GM12864 (cell line): ENCODE results near the gene CD6.

ENCODE experiments used
- DNase-seq: peaks from one replicate; pipeline ENCODE4 v3.0.0-alpha.2; 2011; ENCODE audit warnings: low read depth
- H3K4me3 ChIP-seq: 2 replicates; pipeline ENCODE4 v1.5.1; 2011; ENCODE audit warnings: mild to moderate bottlenecking, low read depth, low read length, control low read depth
- TF ChIP-seq, protein P1 (sequence below): IDR thresholded peaks from 2 replicates; pipeline ENCODE4 v1.5.1; 2011; ENCODE audit warnings: low read depth, mild to moderate bottlenecking, moderate library complexity, low read length, control low read depth, inconsistent platforms; ENCODE audit errors: missing control alignments

CD6 gene

DNA sequence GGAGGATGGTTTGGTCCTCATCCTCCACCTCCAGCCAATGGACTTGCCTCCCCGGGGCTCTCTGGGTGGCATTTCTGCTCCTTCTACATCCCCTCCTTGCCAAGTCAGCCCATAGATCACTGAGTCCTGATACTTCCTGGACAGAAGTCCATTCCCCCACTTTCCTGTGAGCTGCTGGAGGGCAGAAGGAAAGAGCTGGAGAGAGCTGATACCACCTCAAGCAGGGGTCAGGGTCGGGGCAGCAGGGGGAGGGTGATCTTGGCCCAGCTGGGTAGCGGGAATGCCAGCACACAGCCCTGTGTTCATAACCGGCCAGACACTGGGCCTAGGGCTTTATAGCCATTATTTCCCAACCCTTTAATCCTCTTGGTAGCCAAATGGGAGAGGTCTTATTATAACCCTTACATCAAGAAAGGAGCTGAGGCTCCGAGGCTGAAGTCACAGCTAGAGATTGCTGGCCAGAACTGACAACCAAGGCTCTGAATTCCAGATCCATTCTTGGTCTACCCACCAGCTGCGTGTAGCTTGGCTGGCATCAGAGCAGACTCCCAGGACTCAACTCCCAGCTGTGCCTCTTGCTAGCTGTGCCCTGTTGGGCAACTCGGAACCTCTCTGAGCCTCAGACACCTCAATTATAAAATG is 39.9 kb downstream of the CD6 start:
- TF ChIP-seq, protein P1, sequence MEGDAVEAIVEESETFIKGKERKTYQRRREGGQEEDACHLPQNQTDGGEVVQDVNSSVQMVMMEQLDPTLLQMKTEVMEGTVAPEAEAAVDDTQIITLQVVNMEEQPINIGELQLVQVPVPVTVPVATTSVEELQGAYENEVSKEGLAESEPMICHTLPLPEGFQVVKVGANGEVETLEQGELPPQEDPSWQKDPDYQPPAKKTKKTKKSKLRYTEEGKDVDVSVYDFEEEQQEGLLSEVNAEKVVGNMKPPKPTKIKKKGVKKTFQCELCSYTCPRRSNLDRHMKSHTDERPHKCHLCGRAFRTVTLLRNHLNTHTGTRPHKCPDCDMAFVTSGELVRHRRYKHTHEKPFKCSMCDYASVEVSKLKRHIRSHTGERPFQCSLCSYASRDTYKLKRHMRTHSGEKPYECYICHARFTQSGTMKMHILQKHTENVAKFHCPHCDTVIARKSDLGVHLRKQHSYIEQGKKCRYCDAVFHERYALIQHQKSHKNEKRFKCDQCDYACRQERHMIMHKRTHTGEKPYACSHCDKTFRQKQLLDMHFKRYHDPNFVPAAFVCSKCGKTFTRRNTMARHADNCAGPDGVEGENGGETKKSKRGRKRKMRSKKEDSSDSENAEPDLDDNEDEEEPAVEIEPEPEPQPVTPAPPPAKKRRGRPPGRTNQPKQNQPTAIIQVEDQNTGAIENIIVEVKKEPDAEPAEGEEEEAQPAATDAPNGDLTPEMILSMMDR: no peak
- no peak overlapping the region for H3K4me3 ChIP-seq
- no peak for DNase-seq

DNA sequence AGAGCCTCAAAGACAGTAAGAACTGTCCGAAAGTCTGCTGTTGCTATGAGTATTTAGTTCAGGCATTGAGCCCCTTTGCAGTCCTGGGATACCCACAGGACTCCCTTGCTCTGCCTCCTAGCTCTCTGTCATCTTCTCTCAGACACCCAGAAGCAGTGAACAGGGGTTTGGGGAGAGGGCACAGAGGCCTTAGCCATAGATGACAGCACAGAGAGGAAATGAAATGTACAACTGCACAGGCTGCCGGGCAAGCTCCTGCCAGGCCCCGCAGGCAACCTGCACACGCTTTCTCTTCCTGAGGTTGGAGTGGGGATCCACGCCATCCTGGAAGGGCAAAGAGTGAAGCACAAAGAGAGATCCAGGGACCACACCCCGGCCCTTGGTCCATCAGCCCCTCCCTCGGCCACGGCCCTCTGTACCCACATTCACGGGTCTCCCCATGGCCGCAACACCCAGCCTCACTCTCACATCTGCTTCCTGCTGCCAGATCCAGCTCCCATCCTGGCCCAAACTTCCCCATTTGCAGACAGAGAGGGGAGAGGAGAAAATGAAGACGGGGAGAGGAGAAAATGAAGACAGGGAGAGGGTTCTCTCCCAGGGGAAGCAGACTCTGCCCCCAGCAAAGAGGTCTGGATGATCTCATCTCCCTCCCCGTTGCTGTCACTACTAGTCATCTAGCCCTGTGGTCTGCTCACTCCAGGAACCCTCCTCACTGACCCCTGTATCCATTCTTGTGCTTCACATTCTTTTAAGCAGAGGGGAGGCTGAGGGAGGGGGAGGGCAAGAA is 40.7 kb downstream of the CD6 start:
- no peak overlapping the region for H3K4me3 ChIP-seq
- TF ChIP-seq, protein P1: no peak
- no peak for DNase-seq

DNA sequence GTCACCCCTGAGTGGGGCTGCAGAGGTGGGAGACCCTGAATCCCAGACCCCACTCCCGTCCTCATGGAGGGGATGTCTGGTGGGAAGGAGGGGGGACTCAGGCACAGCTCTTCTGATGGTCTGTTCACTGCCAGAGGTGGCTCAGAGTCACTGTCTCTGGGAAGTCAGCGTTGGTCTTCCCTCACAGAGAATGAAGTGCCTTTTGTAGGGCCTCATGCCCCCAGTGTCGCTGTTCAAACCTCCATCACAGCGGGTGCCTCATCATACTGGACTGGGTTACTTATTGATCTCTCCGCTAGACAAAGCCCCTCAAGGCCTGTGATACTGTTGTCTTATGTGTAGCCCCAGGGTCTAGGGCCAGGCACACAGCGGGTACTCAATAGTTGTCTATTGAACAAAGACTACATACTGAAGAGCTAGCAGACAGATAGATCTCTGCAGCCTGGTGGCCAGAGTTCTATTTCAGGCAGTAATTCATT is 41.3 kb downstream of the CD6 start:
- TF ChIP-seq, protein P1: no peak
- no peak overlapping the region for H3K4me3 ChIP-seq
- no peak for DNase-seq

DNA sequence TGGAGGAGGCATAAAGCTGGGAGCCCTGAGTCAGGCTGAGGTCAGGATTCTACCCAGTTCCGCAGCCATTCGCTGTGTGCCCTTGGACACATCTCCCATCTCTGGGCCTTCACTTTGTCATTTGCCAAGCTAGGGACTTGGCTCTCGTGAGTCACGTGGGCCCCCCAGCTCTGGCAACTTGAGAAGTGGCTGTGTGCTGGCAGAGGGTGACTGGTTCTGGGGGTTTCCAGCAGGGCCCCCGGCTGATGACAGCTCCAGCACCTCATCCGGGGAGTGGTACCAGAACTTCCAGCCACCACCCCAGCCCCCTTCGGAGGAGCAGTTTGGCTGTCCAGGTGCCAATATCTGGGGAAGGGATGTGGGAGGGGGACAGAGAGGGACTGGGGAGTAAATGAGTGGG is 46.6 kb downstream of the CD6 start:
- TF ChIP-seq, protein P1: no peak
- no peak overlapping the region for H3K4me3 ChIP-seq
- DNase-seq: no peak

DNA sequence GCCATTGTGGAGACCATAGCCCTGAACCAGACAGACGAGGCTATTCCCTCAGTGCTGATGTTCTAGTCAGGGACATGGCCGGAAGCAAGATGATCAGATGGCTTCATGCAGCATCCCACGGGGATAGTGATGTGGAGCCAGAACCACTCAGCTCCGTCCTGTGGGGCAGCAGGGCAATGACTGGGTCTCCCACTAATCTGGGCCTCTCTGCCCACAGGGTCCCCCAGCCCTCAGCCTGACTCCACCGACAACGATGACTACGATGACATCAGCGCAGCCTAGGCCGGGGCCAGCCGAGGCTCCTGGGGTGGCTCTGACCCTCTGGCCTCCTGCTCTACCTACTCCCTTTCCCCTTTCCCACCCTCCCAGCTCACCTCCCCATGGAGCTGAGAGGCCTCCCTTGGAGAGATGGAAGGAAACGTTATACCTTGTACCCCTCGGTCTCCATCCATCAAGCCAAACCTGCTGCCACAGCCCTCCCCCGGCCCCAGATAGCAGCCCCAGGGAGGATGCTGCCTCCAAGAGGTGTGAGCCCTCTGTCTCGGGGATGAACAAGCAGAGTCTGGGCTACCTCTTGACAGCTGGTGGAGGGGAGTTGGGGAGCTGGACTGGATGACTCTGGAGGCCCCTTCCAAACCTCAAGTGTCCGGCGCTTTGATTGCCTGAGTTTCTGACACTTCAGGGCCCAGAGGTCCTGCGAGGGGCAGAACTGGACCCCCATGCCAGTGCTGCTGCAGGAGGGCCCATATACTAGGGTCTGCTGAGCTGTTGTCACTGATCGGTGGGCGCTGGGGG is 47.8 kb downstream of the CD6 start:
- no peak overlapping the region for H3K4me3 ChIP-seq
- TF ChIP-seq, protein P1: no peak

DNA sequence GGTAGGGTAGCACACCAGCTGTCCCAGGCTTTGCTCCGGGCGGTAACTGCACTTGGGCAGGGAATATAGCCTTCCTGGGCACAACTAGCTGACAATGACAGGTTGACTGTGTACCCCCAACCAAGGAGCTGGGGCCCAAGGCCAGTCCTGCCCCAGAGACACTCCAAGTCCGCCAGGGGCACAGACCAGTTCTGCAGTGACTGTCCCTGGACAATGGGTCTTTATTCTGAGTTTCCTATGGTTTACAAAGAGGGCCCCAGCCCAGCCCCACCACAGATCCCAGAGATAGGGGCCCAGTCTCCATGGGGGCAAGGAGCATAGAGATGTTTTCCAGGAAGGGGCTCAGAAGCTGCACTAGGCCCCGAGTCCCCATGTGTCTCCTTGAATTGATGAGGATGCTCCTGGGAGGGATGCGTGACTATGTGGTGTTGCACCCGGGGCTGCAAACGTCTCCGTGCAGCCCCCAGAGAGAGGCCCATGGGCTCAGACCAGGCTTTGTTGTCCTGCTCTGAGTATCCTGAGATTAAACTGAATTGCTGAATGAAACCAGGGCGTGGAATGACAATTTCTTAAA is 48.4 kb downstream of the CD6 start:
- TF ChIP-seq, protein P1: no peak
- DNase-seq: no peak
- H3K4me3 ChIP-seq: no peak overlapping the region

More for the DNA sequence above, 47.8 kb downstream of the CD6 start:
- no peak for DNase-seq
